Activated gamma-delta T cell treated with Interleukin-2 at 50 U/mL for 16 hours (primary cell): Measurements from ENCODE around the gene RGS6.

Experiments used
- DNase-seq: peaks from one replicate; pipeline ENCODE4 v3.0.0-alpha.2; 2020

Gene RGS6

GRCh38 chr14:72172049-72172448, 239.8 kb downstream of the RGS6 start:
- DNase-seq: no peak

GRCh38 chr14:72172597-72172996, 240.4 kb downstream of the RGS6 start:
- no peak for DNase-seq

- DNase-seq: no peak
Measured at GRCh38 chr14:72173038-72173720, 240.9 kb downstream of the RGS6 start.

GRCh38 chr14:72177251-72177650, 245.0 kb downstream of the RGS6 start:
- no peak for DNase-seq

- DNase-seq: no peak
Measured at GRCh38 chr14:72178517-72178916, 246.3 kb downstream of the RGS6 start.

GRCh38 chr14:72182708-72183432, 250.6 kb downstream of the RGS6 start:
- DNase-seq: no peak

GRCh38 chr14:72183631-72184030, 251.4 kb downstream of the RGS6 start:
- DNase-seq: no peak

GRCh38 chr14:72186523-72186922, 254.3 kb downstream of the RGS6 start:
- no peak for DNase-seq

- DNase-seq: no peak
Measured at GRCh38 chr14:72196237-72197015, 264.2 kb downstream of the RGS6 start.

GRCh38 chr14:72201645-72202044, 269.4 kb downstream of the RGS6 start:
- no peak for DNase-seq

GRCh38 chr14:72213424-72213823, 281.2 kb downstream of the RGS6 start:
- DNase-seq: no peak

- no peak for DNase-seq
Measured at GRCh38 chr14:72215080-72215479, 282.9 kb downstream of the RGS6 start.

GRCh38 chr14:72217135-72217534, 284.9 kb downstream of the RGS6 start:
- no peak for DNase-seq

GRCh38 chr14:72222046-72222445, 289.8 kb downstream of the RGS6 start:
- no peak for DNase-seq

GRCh38 chr14:72236629-72237028, 304.4 kb downstream of the RGS6 start:
- no peak for DNase-seq

GRCh38 chr14:72237722-72238666, 305.8 kb downstream of the RGS6 start:
- DNase-seq: no peak

- no peak for DNase-seq
Measured at GRCh38 chr14:72243309-72244293, 311.4 kb downstream of the RGS6 start.

GRCh38 chr14:72247896-72248465, 315.8 kb downstream of the RGS6 start:
- no peak for DNase-seq

- DNase-seq: no peak
Measured at GRCh38 chr14:72253503-72253902, 321.3 kb downstream of the RGS6 start.

- DNase-seq: no peak
Measured at GRCh38 chr14:72254202-72254936, 322.1 kb downstream of the RGS6 start.
